Fibroblast of skin of left quadriceps (primary cell): ENCODE data around the gene CHCHD10.

Experiments used
- DNase-seq, 2 experiments: peaks; one replicate each; pipeline ENCODE4 v3.0.0-alpha.2; 2013; ENCODE audit warnings: low read depth in 2 of 2

Gene CHCHD10

DNA sequence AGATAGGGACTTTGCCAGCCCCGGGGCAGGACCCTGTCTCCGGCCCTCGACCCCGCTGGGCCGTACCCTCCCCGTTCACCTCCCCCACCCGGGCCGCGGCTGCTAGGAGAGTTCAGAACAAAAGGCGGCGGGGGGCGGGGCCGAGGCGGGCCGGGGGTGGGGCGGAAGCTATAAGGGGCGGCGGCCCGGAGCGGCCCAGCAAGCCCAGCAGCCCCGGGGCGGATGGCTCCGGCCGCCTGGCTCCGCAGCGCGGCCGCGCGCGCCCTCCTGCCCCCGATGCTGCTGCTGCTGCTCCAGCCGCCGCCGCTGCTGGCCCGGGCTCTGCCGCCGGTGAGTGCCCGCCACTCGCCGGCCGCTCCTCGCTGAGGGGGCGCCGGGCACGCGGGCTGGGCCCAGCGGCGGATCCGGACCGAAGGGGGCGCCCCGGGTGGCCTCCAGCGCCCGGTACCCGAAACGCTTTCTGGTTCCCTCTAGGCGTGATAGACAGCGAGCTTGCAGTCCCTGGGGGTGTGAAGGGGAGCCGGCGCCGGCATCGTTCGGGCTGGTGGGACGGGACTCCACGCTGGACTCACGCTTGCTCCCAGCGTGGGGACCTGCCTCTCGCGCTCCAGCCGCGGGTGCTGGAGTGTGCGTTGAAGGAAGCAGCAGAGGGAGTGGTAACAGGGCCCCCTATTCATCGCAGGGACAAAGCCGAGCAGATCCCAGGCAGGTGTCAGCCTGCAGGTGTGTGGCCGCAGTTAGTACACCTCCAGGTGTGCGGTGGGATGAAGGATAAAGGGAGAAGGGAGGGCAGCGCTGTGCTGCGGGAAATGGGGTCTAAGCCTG, 5.1 kb upstream of the CHCHD10 start, which contains the start of gene MMP11:
Gene MMP11 (plus strand): TSS at position 201 of the 825 bp plus-strand sequence. CDS start 22 bp downstream, at position 223.
- DNase-seq, result no peak

DNA sequence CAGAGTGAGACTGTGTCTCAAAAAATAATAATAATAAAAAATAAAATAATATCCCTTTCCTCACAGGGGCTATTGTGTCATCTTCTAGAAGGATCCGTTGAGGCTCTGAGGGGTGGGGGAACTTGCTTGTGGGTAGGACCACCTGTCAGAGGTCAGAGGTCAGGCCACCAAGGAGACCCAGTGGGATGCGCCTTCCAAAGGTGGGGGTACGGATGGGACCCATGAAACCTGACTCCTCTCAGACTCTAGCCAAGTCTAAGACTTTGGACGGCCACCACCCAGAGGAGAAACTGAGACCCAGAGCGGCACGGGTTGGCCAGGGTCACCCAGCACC, 4.5 kb upstream of the CHCHD10 start:
- DNase-seq, result no peak

DNA sequence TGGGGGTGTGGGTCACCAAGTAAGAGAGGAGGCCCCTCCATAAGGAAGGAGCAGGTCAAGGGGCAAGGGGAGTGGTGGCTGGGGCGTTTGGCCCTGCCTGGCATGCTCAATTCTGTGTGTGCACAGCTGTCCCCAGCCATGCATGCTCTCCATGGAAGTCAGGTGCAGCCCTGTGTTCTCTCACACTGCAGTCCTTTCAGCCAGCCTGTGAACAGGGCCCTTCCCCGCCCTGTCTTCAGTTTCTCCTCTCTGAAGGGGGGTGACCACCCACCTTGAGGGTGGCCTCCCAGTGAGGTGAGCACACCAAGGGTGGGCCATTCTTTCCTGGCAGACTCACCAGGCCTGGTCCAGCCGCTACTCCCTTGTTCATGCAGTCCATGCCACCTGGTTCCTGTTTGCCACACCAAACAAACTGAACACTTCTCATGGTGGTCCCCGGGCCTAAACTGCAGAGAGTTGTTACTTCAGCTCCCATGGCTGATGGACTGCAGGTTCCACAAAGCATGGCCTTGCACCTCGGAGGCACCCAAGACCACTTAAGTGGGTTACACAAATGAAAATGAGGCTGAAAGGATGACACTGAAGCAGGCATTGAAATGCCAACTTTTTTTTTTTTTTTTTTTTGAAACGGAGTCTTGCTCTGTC, 1.7 kb upstream of the CHCHD10 start:
- DNase-seq, result no peak

DNA sequence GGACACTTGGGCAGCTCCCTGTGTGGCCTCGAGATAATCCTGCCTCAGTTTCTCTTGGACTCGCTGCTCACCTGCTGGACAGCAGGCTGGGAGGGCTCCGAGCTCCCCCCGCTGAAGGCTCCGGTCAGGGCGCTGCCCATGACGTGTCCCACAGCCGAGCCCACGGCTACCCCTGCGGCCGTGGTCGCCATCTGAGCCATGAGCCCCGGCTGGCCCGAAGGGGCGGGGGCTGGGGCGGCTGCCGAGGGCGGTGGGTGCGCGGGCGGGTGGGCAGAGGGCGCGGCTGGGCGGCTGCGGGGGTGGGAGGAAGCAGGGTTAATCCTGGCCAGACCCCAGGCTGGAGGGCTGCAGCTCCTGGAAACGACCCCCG, 484 bp downstream of the CHCHD10 start:
- DNase-seq, result no peak

DNA sequence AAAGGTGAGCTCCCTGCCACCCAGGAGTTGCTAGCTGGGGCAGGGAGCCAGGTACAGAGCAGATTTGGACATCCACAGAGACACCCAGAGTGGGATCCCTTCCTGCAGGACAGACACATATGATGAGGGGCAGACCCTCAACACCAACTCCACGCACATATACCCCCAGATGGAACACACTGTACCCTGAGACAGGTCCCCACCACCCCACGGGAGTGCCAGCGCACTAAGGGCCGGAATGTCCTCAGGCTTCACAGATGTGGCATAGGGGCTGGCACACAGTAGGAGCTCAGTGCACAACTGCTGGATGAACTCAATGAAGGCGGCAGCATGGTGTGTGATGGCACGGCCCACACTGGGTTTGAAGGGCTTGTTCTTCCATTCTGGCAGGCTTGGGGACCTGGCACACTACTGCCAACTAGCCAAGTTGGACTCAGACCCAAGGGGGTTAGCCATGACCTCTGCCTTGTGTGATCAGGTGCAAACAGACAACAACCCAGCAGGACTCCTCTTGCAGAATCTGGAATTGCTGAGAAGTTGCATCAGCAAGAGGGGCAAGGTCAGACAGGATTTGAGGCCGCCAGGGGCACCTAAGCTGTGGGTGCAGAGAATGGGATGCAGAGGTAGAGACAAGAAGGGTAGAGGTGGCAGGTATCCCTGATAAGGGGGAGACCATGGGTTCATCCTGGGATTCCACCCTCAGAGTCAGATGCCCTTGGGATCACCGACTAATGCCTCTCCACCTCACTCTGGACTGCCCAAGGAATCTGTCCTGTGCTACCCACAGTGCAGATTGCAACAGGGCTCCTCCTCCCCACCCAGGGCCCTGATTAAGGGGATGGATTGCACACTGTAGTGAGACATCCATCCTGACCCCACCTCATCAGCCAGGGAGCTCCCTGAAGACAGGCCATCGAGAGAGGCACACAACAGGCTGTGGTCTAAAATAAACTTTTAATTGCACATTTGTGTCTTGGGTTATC, 2.6 kb downstream of the CHCHD10 start:
- no peak for DNase-seq

DNA sequence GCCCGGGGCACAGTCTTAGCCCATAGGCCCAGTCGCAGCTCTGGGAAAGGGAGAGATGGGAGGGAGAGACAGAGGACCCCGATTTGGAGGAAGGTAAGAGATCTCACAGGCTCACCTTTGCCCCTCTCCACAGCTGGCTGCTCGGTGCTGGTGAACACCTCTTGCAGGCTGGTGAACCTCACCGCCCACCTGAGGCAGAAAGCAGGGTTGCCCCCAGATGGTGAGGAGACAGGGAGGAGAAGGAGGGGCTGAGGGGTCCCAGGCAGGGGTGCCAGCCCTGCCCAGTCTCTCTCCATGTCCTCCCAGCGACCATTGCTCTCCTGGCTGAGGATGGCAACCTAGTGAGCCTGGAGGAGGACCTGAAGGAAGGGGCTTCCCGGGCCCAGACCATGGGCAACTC, 3.8 kb downstream of the CHCHD10 start:
- no peak for DNase-seq

DNA sequence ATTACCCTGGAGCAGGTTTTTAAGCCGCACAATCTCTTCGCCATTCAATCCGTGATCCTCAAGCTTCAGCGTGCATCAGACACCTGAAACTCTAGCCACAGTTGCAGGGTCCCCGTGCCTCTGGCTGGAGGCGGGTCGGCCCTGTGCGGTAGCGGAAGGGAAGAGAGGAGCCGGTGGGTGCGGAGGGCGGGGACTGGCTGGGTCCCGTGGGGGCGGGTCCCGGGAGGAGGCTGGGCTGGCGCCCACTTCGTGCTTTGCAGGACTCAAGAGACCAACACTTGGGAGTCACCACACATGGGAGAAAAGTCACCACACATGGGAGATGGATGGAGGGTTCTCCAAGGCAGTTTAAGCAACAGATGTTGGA, 4.2 kb downstream of the CHCHD10 start:
- no peak for DNase-seq

DNA sequence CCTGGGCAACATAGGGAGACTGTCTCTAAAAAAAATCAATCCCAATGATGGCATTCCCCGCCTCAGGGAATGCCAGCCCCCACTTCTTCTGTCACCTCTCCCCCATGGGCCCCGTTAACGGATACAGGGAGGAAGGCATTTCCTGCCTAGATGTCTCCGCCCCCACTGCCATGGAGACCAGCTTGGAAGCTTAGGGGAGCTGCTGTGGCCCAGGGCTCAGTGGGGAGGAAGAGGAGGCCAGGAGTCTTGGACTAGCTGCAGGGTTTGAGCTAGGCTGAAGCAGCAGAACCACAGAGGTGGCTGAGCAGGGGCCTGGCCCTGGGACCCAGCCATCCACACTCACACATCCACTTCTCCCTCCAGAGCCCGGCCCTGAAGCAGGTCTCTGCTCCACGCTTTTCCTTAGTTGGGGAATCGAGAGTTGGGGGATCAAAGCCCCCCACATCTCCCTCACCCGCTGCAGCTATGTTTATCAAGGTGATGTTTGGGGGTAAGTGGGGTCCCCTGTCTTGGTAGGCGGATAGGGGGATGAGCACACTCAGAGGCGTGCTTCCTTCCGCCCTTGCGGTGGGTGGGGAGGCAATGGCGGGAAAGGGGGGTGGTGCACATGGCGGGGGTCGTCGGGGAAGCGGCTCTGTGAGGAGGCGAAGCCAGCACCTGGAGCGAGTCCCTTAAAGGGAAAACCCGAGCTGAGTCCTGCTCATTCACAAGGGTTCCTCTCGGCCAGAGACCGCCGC, 4.8 kb downstream of the CHCHD10 start, which contains the start of gene C22orf15:
Gene C22orf15 (plus strand): TSS at position 149 of the 737 bp plus-strand sequence. CDS start 317 bp downstream, at position 466.
- DNase-seq, result no peak

DNA sequence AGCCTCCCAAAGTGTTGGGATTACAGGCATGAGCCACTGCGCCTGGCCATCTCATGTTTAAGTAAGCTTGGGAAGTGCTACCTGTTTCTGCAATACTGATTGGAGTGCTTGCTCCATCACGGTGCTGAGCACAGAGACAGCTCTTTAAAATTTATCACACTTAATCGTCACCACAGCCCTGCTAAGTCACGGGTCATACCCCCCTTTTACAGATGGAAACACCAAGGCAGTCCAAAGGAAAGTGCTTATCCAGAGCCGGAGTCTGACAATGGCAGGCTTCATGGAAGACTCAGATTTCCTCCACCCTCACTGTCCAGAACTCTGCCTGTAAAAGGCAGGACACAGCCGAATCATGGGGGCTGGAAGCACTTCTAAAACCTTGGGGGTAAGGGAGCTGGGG, 7.7 kb downstream of the CHCHD10 start:
- DNase-seq, result no peak

DNA sequence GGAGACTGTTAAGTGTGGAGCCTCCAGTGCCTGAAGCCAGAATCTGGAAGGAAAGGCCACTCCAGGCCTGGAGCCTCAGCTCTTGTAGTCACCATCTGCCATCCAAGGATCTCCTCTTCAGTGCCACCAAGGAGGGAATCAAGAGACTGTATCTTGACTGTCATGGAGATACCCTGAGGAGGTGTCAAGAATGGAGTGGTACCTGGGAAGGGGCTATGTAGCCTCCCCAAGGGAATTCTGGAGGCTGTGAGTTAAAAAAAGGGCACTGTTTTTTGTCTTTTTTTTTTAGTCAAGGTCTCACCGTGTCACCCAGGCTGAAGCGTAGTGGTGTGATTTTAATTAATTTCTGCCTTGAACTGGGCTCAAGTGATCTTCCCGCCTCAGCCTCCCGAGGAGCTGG, 8.2 kb downstream of the CHCHD10 start:
- no peak for DNase-seq

DNA sequence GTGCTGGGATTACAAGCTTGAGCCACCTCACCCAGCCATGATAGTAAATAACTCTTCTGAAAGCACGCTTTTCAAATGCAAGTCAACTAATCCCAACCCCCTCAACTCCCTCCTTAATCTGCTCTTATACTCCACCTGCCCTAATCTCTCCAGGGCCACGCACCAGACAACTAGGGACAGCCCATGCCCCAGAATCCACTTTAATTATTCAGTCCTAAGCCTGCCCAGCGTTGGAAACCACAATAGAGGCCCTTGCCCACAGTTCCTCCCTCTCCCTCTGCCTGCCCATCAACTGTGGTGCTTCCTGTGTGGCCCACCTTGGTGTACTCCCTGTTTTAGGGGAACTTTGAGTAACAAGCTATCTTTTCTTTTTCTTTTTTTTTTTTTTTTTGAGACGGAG, 10.9 kb downstream of the CHCHD10 start:
- no peak for DNase-seq

DNA sequence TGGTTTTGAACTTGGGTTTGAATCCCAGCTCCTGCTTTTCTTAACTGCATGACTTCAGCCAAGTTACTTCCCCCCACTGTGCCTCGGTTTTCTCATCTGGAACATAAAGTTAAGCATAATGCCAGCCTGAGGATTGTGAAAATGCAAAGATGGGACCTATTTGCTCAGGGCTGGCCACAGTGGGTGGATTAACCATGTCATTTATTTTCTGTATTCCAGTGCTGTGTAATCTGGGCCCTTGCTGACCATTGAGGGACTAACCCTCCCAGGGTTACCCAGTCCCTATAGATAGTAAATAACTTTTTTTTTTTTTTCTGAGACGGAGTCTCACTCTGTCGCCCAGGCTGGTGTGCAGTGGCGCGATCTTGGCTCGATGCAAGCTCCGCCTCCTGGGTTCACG, 12.1 kb downstream of the CHCHD10 start:
- DNase-seq, result no peak

DNA sequence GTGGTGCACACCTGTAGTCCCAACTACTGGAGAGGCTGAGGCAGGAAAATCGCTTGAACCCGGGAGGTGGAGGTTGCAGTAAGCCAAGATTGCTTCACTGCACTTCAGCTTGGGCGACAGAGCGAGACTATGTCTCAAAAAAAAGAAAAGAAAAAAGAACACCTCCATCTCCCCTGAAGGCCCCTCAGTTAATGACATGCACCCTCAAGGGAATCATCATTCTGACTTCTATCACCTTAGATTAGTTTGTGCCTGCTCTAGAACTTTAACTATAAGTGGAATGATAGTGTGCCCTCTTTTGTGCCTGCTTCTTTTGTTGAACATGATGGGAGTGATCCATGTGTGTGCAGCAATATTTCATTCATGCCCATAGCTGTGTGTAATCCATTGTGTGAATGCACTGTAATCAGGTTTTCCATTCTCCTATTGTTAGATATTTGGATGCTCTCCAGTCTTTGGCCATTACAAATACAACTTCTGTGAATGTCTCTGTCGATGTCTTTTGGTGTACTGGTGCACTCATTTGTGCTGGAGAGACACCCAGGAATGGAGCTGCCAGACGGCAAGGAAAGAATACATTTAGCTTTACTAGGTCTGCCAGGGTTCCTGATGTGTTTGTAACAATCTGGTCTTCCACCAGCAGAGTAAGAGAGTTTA, 12.7 kb downstream of the CHCHD10 start:
- no peak for DNase-seq

DNA sequence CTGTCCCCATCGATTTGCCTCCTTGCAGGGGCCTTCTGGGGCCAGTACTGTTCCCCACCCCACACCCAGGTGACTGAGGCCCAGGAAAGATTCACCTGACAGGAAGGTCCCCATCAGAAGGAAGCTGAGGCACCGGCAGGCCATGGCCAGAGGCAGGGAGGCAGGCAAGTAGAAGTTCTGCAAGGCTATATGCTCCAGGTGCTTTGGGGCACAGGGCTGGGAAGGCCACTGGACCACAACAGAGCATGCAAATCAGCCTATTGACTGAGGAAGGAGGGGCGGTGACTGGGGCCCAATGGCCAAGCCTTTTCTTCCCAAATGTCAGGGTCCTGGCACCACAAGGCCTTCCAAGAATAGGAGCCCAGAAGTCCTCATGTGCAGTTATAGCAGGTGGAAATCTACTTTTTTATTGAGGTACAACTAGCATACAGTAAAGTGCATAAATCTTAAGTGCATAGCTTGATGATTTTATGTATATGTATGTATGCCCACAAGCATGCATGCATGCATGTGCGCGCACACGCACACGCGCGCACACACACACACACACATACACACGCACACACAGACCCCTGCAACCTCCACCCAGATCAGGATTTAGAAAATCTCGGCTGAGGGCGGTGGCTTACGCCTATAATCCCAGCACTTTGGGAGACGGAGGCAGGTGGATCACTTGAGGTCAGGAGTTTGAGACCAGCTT, 13.4 kb downstream of the CHCHD10 start, which contains the start of gene VPREB3:
Gene VPREB3 (minus strand): TSS at position 206 of the 700 bp plus-strand sequence. CDS start 62 bp downstream, at position 144.
- no peak for DNase-seq

DNA sequence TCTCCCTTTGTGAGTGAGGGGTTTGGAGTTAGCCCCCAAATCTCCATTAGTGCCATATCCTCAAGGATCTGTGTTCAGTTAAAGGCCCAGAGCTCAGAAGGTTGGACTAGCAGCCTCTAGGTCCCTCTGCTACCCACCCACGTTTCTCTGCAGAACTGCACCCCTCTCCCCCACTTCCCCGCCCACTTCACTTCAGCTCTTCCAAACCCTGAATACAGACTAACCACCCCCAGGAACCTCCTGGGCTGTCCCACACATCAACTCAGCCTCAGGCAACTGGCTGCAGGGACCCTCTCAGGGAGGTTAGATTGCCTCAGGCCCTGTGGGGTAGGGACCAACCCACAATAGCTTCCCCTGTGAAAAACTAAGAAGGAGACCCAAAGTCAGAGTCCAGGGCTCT, 14.4 kb downstream of the CHCHD10 start:
- no peak for DNase-seq

DNA sequence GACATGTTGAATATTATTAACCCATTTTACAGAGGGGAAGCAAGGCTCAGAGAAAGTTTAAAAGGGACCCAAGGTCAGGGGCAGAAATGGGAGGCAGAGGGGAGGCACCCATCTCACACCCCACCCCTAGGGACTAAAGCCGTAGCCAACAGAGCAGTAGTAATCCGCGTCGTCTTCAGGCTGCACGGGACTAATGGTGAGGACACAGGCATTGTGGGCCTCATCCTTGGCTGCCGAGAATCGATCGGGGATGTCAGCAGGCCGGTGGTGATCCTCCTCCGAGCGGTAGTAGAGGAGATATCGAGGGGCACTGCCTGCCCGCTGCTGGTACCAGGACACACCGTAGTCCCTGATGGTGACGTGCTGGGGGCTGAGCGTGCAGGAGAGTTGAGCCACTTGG, 15.0 kb downstream of the CHCHD10 start:
- no peak for DNase-seq

DNA sequence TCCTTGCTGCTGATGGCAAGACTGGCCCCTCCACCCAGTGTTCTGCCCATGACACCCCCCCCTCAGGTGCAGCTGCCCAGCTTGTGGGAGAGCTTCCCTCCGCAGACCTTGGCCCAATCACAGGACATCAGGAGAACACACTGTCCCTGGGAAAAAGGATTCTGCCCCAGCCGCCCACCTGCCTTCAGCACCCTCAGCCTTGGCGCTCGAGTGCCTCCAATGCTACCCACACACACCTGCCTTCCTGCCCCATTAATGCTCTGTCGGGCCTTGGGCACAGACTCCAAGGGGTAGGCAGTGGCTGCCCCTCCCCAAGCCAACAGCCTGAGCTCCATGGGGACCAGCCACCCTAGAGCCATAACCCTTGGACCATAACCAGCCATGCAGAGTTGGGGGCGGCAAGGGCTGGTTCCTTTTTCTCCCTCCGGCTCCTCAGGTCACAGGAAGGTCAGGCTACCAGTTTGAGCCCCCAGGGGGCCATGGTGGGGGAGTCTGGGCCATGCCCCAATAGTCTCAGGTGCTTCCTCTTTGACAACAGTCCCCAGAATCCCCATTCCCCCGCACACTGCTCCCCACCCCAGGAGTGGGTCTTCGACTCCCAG, 15.6 kb downstream of the CHCHD10 start:
- no peak for DNase-seq

DNA sequence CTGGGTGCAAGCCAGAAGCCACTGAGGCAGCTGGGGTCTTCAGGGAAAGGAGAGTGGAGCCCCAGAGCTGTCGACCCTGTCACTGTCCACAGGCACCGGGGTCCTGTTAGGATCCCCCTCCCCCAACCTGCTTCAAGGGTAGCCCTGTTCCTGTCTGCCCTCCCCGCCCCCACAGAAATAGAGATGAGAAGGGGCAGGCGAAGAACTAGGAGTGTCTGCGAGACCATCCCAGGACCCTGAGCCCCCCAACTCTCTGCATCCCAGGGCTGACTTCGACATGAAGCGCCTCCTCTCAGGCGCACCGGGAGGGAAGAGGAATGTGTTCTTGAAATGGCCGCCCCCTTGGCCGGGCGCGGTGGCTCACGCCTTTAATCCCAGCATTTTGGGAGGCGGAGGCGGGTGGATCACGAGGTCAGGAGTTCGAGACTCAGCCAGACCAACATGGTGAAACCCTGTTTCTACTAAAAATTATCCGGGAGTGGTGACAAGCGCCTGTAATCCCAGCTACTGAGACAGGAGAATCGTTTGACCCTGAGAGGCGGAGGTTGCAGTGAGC, 16.3 kb downstream of the CHCHD10 start:
- DNase-seq, result no peak

DNA sequence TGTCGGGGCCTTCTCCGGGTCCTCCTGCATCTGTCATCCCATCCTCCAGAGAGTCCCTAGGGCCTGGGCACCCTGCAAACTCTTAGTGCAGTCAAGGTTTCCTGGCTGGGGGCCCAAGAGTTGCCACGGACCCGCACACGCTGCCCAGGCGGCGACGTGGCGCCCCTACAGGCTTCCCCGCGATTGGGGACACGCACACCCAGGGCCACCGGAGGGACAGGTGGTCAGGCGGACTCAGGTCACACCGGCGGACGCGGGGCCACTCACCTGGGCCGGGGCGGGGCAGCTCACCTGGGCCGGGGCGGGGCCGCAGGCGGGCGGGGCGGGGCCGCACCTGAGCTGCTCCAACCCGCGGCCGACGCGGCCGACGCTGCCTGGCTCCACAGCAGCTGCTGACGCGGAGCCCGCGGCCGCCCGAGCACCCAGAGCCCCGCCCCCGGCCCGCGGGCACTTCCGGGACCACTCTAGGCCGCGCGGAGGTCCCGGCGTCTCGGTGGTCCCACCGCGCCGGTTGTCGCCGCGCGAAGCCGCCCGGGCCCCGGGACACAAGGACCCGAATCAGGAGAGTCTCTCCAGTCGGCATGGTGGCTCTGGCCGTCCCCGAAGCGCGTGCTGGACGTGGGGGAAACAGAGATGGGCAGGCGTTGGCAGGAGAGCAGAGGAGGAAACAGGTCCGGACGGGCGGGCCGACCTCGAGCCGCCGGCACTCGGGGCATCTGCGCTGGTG, 16.9 kb downstream of the CHCHD10 start, which contains the start of gene ZNF70:
Gene ZNF70 (minus strand): TSS at position 399 of the 727 bp plus-strand sequence. CDS start 5,972 bp downstream, outside the sequence.
- peak; percentile 56 to 58 for DNase-seq
